Thyroid gland (tissue), 4 donors: ENCODE data around the gene ZDHHC9.

Experiments
- POLR2A ChIP-seq, 2 donors: fragments of 450-650 bp; IDR thresholded peaks; one replicate each; pipeline ENCODE4 v1.6.1; 2017; ENCODE audit warnings: antibody characterized with exemption in 2 of 2, mild to moderate bottlenecking in 2 of 2, moderate library complexity in 1 of 2
- TF ChIP-seq, protein P1 (sequence below), 6 experiments: fragments of 200-600 bp in 3 of 6; fragments of 450-650 bp in 3 of 6; sonication (generic) in 3 of 6; IDR thresholded peaks; one replicate each; pipeline ENCODE4 v1.5.1; 2016 to 2019; ENCODE audit warnings: antibody characterized with exemption in 6 of 6, mild to moderate bottlenecking in 2 of 6, inconsistent platforms in 1 of 6, moderate library complexity in 1 of 6

DNA sequence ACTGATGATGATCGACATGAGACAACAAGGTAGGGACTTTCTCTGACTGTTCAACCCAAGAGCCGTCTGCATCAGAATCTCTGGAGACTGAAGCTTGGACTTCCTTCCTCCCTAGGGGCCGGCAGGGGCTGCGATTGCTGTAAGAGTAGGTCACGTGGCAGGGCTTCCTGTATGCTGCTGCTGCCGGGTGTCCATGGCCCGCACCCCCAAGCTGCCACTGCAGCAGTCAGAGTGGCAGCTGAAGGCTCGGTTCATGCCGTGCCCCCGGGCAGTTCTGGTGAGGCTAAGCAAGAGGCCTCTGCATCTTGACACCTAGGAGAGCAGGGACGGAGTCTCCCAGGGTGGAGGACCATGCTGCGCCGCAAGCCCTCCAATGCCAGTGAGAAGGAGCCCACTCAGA is 63.9 kb downstream of the ZDHHC9 start, which contains the start of gene SASH3:
- no peak for TF ChIP-seq POLR2A (IDR thresholded peaks at IDR 0.05)
- TF ChIP-seq, protein P1, sequence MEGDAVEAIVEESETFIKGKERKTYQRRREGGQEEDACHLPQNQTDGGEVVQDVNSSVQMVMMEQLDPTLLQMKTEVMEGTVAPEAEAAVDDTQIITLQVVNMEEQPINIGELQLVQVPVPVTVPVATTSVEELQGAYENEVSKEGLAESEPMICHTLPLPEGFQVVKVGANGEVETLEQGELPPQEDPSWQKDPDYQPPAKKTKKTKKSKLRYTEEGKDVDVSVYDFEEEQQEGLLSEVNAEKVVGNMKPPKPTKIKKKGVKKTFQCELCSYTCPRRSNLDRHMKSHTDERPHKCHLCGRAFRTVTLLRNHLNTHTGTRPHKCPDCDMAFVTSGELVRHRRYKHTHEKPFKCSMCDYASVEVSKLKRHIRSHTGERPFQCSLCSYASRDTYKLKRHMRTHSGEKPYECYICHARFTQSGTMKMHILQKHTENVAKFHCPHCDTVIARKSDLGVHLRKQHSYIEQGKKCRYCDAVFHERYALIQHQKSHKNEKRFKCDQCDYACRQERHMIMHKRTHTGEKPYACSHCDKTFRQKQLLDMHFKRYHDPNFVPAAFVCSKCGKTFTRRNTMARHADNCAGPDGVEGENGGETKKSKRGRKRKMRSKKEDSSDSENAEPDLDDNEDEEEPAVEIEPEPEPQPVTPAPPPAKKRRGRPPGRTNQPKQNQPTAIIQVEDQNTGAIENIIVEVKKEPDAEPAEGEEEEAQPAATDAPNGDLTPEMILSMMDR (IDR thresholded peaks at IDR 0.05): no peak
